ENCODE results near the gene DOK6.

DNA sequence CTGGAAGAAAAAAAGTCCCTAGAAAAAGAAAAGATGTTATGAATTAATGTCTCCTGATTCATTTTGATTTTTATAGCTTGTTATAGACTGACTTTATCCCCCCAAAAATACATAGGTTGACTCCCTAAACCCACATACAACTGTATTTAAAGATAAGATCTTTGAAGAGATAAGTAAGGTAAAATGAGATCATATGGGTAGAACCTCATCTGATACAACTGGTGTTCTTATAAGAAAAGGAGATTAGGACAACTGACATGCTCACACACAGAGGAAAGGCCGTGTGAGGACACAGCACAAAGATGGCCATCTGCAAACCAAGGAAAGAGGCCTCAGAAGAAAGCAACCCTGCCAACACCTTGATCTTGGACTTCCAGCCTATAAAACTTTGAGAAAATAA lies 429.5 kb downstream of the DOK6 start:
- TF ChIP-seq TAF1 (IDR thresholded peaks at IDR 0.05; ENCODE audit: low read depth, low read length), result no peak
- TF ChIP-seq POLR2AphosphoS5 (IDR thresholded peaks at IDR 0.05; ENCODE audit: low read depth, low read length), result no peak
- no peak for TF ChIP-seq POLR2A (IDR thresholded peaks at IDR 0.05; ENCODE audit: low read depth, low read length)
- no peak for TF ChIP-seq SPI1 (IDR thresholded peaks at IDR 0.05; ENCODE audit: low read depth, low read length)
- TF ChIP-seq PAX5 (IDR thresholded peaks at IDR 0.05; ENCODE audit: insufficient read depth, low read length, severe bottlenecking), result no peak
- TF ChIP-seq POU2F2 (IDR thresholded peaks at IDR 0.05; ENCODE audit: low read depth, low read length), result no peak

Data from GM12891 (cell line).